ENCODE measurements around the gene B3GNT9. TPM values are rescaled to one million over a fixed set of nuclear protein-coding genes. Genes with fewer than 3 reads are reported as not detected.
"Not testable (repeated sequence)": the region's sequence is repeated elsewhere in the genome, so short reads cannot be mapped to it uniquely, and the experiment has no call there.

Gene B3GNT9
- total RNA-seq, 1 donor from 2014 or later: 1.0 TPM

DNA sequence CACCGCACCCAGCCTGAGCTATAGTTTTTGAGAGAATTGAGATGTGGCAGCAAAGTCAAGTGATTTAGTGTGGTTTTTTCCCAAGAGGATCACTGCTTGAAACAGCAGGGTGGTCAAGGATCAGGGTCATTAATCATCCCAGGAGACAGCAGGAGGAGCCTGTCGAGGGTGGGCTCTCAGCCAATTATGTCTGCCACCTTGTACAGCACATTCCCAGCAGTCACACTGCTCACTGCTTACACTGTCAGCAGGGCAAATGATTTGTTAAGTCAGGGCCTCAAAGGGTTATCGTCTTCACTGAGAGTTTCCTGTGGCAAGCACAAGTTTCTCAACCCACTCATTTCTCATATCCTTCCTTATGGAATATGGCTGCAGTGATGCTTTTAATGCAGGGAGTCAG, 13.2 kb downstream of the B3GNT9 start:
- Mint-ChIP-seq H3K4me3 (ENCODE audit: unreplicated experiment) (no peak overlapping the region), H3K4me1 (ENCODE audit: low read depth, unreplicated experiment) (no peaks in the 10 kb centered on the region), H3K9me3 (ENCODE audit: unreplicated experiment) (peaks cover 4% of the 10 kb centered on the region), H3K36me3 (ENCODE audit: unreplicated experiment) (peaks cover 5% of the 10 kb centered on the region), H3K27ac (ENCODE audit: unreplicated experiment) (no peak overlapping the region), H3K27me3 (ENCODE audit: unreplicated experiment) (no peaks in the 10 kb centered on the region)
- TF ChIP-seq, protein P1, sequence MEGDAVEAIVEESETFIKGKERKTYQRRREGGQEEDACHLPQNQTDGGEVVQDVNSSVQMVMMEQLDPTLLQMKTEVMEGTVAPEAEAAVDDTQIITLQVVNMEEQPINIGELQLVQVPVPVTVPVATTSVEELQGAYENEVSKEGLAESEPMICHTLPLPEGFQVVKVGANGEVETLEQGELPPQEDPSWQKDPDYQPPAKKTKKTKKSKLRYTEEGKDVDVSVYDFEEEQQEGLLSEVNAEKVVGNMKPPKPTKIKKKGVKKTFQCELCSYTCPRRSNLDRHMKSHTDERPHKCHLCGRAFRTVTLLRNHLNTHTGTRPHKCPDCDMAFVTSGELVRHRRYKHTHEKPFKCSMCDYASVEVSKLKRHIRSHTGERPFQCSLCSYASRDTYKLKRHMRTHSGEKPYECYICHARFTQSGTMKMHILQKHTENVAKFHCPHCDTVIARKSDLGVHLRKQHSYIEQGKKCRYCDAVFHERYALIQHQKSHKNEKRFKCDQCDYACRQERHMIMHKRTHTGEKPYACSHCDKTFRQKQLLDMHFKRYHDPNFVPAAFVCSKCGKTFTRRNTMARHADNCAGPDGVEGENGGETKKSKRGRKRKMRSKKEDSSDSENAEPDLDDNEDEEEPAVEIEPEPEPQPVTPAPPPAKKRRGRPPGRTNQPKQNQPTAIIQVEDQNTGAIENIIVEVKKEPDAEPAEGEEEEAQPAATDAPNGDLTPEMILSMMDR (IDR thresholded peaks at IDR 0.05; ENCODE audit: partially characterized antibody, unreplicated experiment): no peak
- DNase-seq: no peak

DNA sequence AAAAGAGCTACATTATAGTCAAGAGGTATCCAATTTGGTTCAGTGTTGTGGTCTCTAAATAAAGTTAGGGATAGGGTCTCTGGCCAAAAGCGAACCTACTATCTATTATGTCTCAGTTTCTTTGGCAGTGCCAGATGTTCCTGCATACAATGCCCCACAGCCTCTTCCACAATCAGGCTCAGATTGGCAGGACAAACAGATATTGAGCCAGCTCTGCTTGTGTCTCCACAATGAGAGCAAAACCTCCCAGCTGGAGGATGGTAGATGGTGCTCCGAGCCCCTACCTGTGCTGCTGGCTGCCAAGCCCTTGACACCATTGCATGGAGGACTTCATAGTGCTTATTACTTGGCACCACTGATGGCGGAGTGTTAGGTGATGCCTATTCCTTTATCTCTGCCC, 21.4 kb downstream of the B3GNT9 start:
- Mint-ChIP-seq H3K27ac (ENCODE audit: unreplicated experiment) (no peak overlapping the region), H3K4me1 (ENCODE audit: low read depth, unreplicated experiment) (peaks cover 25% of the 10 kb centered on the region), H3K9me3 (ENCODE audit: unreplicated experiment) (peaks cover 2% of the 10 kb centered on the region), H3K27me3 (ENCODE audit: unreplicated experiment) (peaks cover 2% of the 10 kb centered on the region), H3K4me3 (ENCODE audit: unreplicated experiment) (no peak overlapping the region), H3K36me3 (ENCODE audit: unreplicated experiment) (no peaks in the 10 kb centered on the region)
- no peak for DNase-seq
- TF ChIP-seq, protein P1 (IDR thresholded peaks at IDR 0.05; ENCODE audit: partially characterized antibody, unreplicated experiment): no peak

DNA sequence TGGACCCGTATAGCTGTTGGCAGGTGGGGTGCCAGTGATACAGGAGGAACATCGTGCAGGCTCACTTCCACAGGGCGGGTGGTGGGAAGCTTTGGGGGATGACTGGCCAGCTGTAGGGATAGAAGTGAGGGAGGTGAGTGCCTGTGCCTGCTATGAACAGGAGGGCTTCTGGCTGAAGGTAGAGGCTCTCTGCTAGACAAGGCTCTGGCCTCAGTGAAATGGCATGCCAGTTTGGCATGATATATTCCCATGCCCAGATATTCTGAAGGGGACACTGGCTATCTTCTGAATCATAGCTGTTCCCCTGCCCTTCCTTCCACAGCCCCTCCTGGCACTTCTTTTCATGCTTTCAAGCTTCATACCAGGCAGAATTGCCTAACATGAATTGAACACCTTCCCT, 21.9 kb downstream of the B3GNT9 start:
- TF ChIP-seq, protein P1 (IDR thresholded peaks at IDR 0.05; ENCODE audit: partially characterized antibody, unreplicated experiment): no peak
- H3K27me3 Mint-ChIP-seq (ENCODE audit: unreplicated experiment): peaks cover 2% of the 10 kb centered on the region
- peak overlapping the region; percentile 33 for H3K27ac Mint-ChIP-seq (ENCODE audit: unreplicated experiment)
- H3K4me1 Mint-ChIP-seq (ENCODE audit: low read depth, unreplicated experiment): peaks cover 25% of the 10 kb centered on the region
- no peak for DNase-seq
- peaks cover 2% of the 10 kb centered on the region for H3K9me3 Mint-ChIP-seq (ENCODE audit: unreplicated experiment)
- H3K4me3 Mint-ChIP-seq (ENCODE audit: unreplicated experiment): no peak overlapping the region
- no peaks in the 10 kb centered on the region for H3K36me3 Mint-ChIP-seq (ENCODE audit: unreplicated experiment)

DNA sequence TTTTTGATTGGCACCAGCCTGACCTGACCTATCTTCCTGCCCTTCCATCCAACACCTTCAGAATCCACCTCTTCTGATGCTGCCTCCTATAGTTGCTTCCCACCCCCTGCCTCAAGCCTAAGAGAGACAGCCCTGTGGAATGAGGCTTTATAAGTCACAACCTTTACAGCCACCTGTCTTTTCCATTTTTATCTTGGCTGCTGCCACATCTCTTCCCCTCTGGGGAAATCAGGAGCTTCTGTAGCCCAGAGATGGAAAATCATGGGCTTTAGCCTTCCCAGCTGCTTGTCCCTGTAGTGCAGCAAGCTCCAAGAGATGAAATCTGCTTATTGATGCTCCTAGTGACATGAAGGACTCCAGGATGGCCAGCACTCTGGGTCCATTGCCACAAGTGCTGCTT, 22.4 kb downstream of the B3GNT9 start:
- peaks cover 2% of the 10 kb centered on the region for H3K27me3 Mint-ChIP-seq (ENCODE audit: unreplicated experiment)
- peaks cover 25% of the 10 kb centered on the region for H3K4me1 Mint-ChIP-seq (ENCODE audit: low read depth, unreplicated experiment)
- peaks cover 4% of the 10 kb centered on the region for H3K36me3 Mint-ChIP-seq (ENCODE audit: unreplicated experiment)
- H3K27ac Mint-ChIP-seq (ENCODE audit: unreplicated experiment): peak overlapping the region; percentile 33
- peaks cover 2% of the 10 kb centered on the region for H3K9me3 Mint-ChIP-seq (ENCODE audit: unreplicated experiment)
- no peak for DNase-seq
- no peak overlapping the region for H3K4me3 Mint-ChIP-seq (ENCODE audit: unreplicated experiment)
- TF ChIP-seq, protein P1 (IDR thresholded peaks at IDR 0.05; ENCODE audit: partially characterized antibody, unreplicated experiment): no peak

DNA sequence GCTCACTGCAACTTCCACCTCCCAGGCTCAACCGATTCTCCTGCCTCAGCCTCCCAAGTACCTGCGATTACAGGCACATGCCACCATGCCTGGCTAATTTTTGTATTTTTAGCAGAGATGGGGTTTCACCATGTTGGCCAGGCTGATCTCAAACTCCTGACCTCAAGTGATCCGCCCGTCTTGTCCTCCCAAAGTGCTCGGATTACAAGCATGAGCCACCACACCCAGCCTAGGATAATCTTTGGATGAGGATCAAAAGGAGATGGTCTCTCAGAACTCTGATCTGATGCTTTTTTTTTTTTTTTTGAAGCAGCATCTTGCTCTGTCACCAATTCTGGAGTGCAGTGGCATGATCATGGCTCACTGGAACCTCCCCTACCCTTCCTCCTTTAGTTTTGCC, 28.0 kb downstream of the B3GNT9 start:
- not testable (repeated sequence) for H3K4me3 Mint-ChIP-seq (ENCODE audit: unreplicated experiment); DNase-seq
- peaks cover 15% of the 10 kb centered on the region for H3K4me1 Mint-ChIP-seq (ENCODE audit: low read depth, unreplicated experiment)

DNA sequence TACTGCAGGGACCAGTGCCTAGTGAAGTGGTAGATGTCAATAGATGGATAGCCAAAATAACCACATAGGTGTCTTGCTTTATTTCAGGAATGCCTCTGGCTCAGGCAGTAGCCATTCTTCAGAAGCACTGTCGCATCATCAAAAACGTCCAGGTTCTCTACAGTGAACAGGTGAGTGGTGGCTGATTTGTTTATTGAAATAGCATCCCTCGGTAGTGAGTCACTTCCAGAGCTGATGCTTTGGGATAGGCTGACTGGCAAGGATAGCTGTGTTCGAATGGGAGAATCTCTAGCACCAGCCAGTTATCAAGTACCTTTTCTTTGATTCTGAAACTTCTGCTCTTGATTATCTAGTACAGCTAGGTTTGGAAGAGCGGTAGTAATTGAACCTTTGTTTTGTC, 30.8 kb downstream of the B3GNT9 start:
- TF ChIP-seq, protein P1 (IDR thresholded peaks at IDR 0.05; ENCODE audit: partially characterized antibody, unreplicated experiment): no peak
- H3K9me3 Mint-ChIP-seq (ENCODE audit: unreplicated experiment): no peaks in the 10 kb centered on the region
- no peak overlapping the region for H3K4me3 Mint-ChIP-seq (ENCODE audit: unreplicated experiment)
- H3K27ac Mint-ChIP-seq (ENCODE audit: unreplicated experiment): no peak overlapping the region
- H3K36me3 Mint-ChIP-seq (ENCODE audit: unreplicated experiment): peaks cover 5% of the 10 kb centered on the region
- DNase-seq: no peak
- H3K27me3 Mint-ChIP-seq (ENCODE audit: unreplicated experiment): no peaks in the 10 kb centered on the region
- peaks cover 3% of the 10 kb centered on the region for H3K4me1 Mint-ChIP-seq (ENCODE audit: low read depth, unreplicated experiment)

More for the DNA sequence above, 28.0 kb downstream of the B3GNT9 start:
- H3K27ac Mint-ChIP-seq (ENCODE audit: unreplicated experiment); H3K27me3 Mint-ChIP-seq (ENCODE audit: unreplicated experiment); H3K9me3 Mint-ChIP-seq (ENCODE audit: unreplicated experiment); H3K36me3 Mint-ChIP-seq (ENCODE audit: unreplicated experiment): not testable (repeated sequence)
